Astrocyte (in vitro differentiated cells and primary cell): ENCODE measurements around the gene MACROH2A1.

Experiments
- CTCF ChIP-seq: IDR thresholded peaks from 2 replicates; pipeline ENCODE4 v1.5.1; 2011; ENCODE audit warnings: low read depth, mild to moderate bottlenecking, inconsistent platforms, low read length, moderate library complexity; ENCODE audit not compliant: insufficient read depth
- EZH2 ChIP-seq: IDR thresholded peaks from 2 replicates; pipeline ENCODE4 v1.6.1; 2012; ENCODE audit warnings: mild to moderate bottlenecking, low read length, inconsistent platforms; ENCODE audit not compliant: insufficient read depth

- no peak for TF ChIP-seq CTCF
- no peak for TF ChIP-seq EZH2
These were observed 74.0 kb downstream of the MACROH2A1 start for GRCh38 chr5:135324897-135325650.
